Activated B cell treated with CpG ODN at 0.5 μM for 24 hours (primary cell): ENCODE data around the gene OR1S2. TPM values are rescaled to one million over a fixed set of nuclear protein-coding genes. Genes with fewer than 3 reads are reported as not detected.

Source experiments
- ATAC-seq: fragments of 200-7000 bp; cut with Tn5 transposase; one replicate; pipeline ENCODE4 v1.10.0; 2021; ENCODE audit warnings: low read depth, mild to moderate bottlenecking, moderate library complexity
- CTCF ChIA-PET: fragments of 350-600 bp; sonication (Branson Sonifier 250); formaldehyde crosslinking; loops from one replicate; lab custom pipeline; 2021; ENCODE audit warnings: antibody characterized with exemption; lab: Charles Lee
- POLR2A ChIA-PET: fragments of 350-600 bp; sonication (Branson Sonifier 250); formaldehyde crosslinking; loops from one replicate; lab custom pipeline; 2021; ENCODE audit warnings: antibody characterized with exemption; lab: Charles Lee
- DNase-seq: peaks from one replicate; pipeline ENCODE4 v3.0.0; 2022
- H3K27ac Mint-ChIP-seq: one replicate; pipeline ENCODE4 v1.8.0; 2020; ENCODE audit warnings: mixed read lengths
- H3K27me3 Mint-ChIP-seq: one replicate; pipeline ENCODE4 v1.8.0; 2021; ENCODE audit warnings: mixed read lengths
- H3K36me3 Mint-ChIP-seq: one replicate; pipeline ENCODE4 v1.8.0; 2021; ENCODE audit warnings: low read depth, mixed read lengths
- H3K4me1 Mint-ChIP-seq: one replicate; pipeline ENCODE4 v1.8.0; 2021; ENCODE audit warnings: mixed read lengths
- H3K4me3 Mint-ChIP-seq: one replicate; pipeline ENCODE4 v1.8.0; 2020; ENCODE audit warnings: mild to moderate bottlenecking, mixed read lengths
- H3K9me3 Mint-ChIP-seq: one replicate; pipeline ENCODE4 v1.8.0; 2020; ENCODE audit warnings: mixed read lengths
- CTCF ChIP-seq: fragments of 200-600 bp; IDR thresholded peaks from one replicate; pipeline ENCODE4 v1.8.0; 2022; ENCODE audit warnings: antibody characterized with exemption, mild to moderate bottlenecking
- intact Hi-C: fragments of 100-400 bp; cut with micrococcal nuclease; formaldehyde crosslinking; loops from one replicate; pipeline ENCODE4 v1.15.1; 2024
- total RNA-seq: library from RNA; stranded (reverse); gene quantifications from 2 replicates; pipeline ENCODE4 v1.2.3, GENCODE V29; 2022

OR1S2 gene
- total RNA-seq, 1 donor from 2014 or later = not detected

DNA sequence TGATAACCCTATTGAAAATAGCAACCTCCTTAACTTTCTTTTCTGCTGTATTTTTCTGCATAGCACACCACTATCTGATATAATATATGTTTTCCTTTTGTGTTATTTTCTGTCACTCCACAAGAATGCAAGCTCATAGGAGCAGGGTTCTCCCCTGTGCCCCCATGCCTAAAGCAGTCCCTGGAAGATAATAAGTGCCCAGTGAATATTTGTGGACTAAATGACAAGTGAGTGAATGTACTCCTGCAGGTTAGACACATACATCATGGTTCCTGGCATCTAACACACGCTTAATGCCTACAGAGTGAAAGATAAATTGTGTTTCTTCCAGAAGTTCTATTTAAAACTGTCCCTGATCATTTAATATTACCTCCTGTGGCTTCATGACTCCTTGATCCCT lies 39.0 kb downstream of the OR1S2 start:
- no peaks in the 10 kb centered on the region for H3K36me3 Mint-ChIP-seq
- H3K27ac Mint-ChIP-seq = no peak overlapping the region
- intact Hi-C loops = no loop called here
- DNase-seq (no peak), ATAC-seq (no peak)
- ChIA-PET CTCF (no interaction called here), POLR2A (no interaction called here)
- no peak overlapping the region for H3K4me3 Mint-ChIP-seq
- TF ChIP-seq CTCF = no peak
- peaks cover 2% of the 10 kb centered on the region for H3K27me3 Mint-ChIP-seq
- H3K9me3 Mint-ChIP-seq = peaks cover 4% of the 10 kb centered on the region
- no peaks in the 10 kb centered on the region for H3K4me1 Mint-ChIP-seq

- POLR2A ChIA-PET = no interaction called here
Observed at GRCh38 chr11:58164389-58164788, 39.6 kb downstream of the OR1S2 start.

More at GRCh38 chr11:58164389-58164788, 39.6 kb downstream of the OR1S2 start:
- TF ChIP-seq CTCF = no peak
- H3K27me3 Mint-ChIP-seq = peaks cover 2% of the 10 kb centered on the region
- H3K4me1 Mint-ChIP-seq = no peaks in the 10 kb centered on the region
- H3K27ac Mint-ChIP-seq = no peak overlapping the region
- no peak for ATAC-seq
- no peak for DNase-seq
- CTCF ChIA-PET = no interaction called here
- no peak overlapping the region for H3K4me3 Mint-ChIP-seq
- intact Hi-C loops = no loop called here
- peaks cover 7% of the 10 kb centered on the region for H3K9me3 Mint-ChIP-seq
- no peaks in the 10 kb centered on the region for H3K36me3 Mint-ChIP-seq

Other genes starting within 250 kb of the OR1S2 start
- not detected in 2 replicates for gene OR9Q1, start 180.3 kb downstream of the OR1S2 start, total RNA-seq
- not detected in 2 replicates for gene OR6Q1, start 173.2 kb downstream of the OR1S2 start, total RNA-seq
- not detected in 2 replicates for gene OR9I1, start 78.6 kb downstream of the OR1S2 start, total RNA-seq
- not detected in 2 replicates for gene OR9Q2, start 15.1 kb downstream of the OR1S2 start, total RNA-seq
- not detected in 2 replicates for gene OR1S1, start 8.6 kb upstream of the OR1S2 start, total RNA-seq
- not detected in 2 replicates for gene OR10Q1, start 24.8 kb upstream of the OR1S2 start, total RNA-seq
- not detected in 2 replicates for gene OR10W1, start 64.1 kb upstream of the OR1S2 start, total RNA-seq
- not detected in 2 replicates for gene OR5B17, start 154.9 kb upstream of the OR1S2 start, total RNA-seq
- not detected in 2 replicates for gene OR5B3, start 202.7 kb upstream of the OR1S2 start, total RNA-seq
- gene OR5B2, start 224.0 kb upstream of the OR1S2 start, total RNA-seq = not detected in 2 replicates
- not detected in 2 replicates for gene OR5B12, start 238.1 kb upstream of the OR1S2 start, total RNA-seq